Right lobe of liver (tissue), 6 donors: ENCODE measurements around the gene MATN4. TPM values are rescaled to one million over a fixed set of nuclear protein-coding genes. Genes with fewer than 3 reads are reported as not detected.

Experiments
- ATAC-seq, 4 donors: fragments of 200-7000 bp; cut with Tn5 transposase; one replicate each; pipeline ENCODE4 v1.9.1; 2020; ENCODE audit warnings: mild to moderate bottlenecking in 4 of 4, moderate library complexity in 4 of 4
- DNase-seq, 3 donors: peaks; one replicate each; pipeline ENCODE4 v3.0.0-alpha.2; 2020
- H3K27ac ChIP-seq, 3 donors: fragments of 200-600 bp; one replicate each; pipeline ENCODE4 v1.8.0; 2022
- H3K27me3 ChIP-seq, 2 donors: fragments of 200-600 bp; one replicate each; pipeline ENCODE4 v1.8.0; 2022
- H3K36me3 ChIP-seq, 4 donors: fragments of 200-600 bp; sonication (generic) in 1 of 4; one replicate each; pipeline versions ENCODE4 v1.5.1 to v1.8.0; 2017 to 2022; ENCODE audit warnings: control low read depth in 1 of 4
- H3K4me1 ChIP-seq, 4 donors: fragments of 200-600 bp; sonication (generic) in 1 of 4; one replicate each; pipeline versions ENCODE4 v1.5.1 to v1.8.0; 2017 to 2022; ENCODE audit warnings: control low read depth in 1 of 4
- H3K4me3 ChIP-seq, 3 donors: fragments of 200-600 bp; one replicate each; pipeline ENCODE4 v1.8.0; 2022
- H3K9me3 ChIP-seq, 4 donors: fragments of 200-600 bp; sonication (generic) in 1 of 4; one replicate each; pipeline versions ENCODE4 v1.5.1 to v1.8.0; 2017 to 2022; ENCODE audit warnings: control low read depth in 1 of 4
- CTCF ChIP-seq, 4 donors: fragments of 200-600 bp in 3 of 4; fragments of 450-650 bp in 1 of 4; IDR thresholded peaks; one replicate each; pipeline versions ENCODE4 v1.5.1 to v1.8.0; 2016 to 2022; ENCODE audit warnings: antibody characterized with exemption in 4 of 4, mild to moderate bottlenecking in 2 of 4
- POLR2A ChIP-seq: fragments of 450-650 bp; IDR thresholded peaks from one replicate; pipeline ENCODE4 v1.6.1; 2017; ENCODE audit warnings: antibody characterized with exemption, mild to moderate bottlenecking
- WGBS: methylation state at CpG from one replicate; pipeline ENCODE4 v1.1.6; 2018; ENCODE audit warnings: low coverage, low lambda C conversion rate; ENCODE audit not compliant: insufficient coverage; ENCODE audit errors: missing lambda C conversion rate; 5-methylcytosine and 5-hydroxymethylcytosine counted together
- intact Hi-C, 2 donors: fragments of 100-400 bp; cut with DNase I; formaldehyde crosslinking; loops; one replicate each; pipeline versions ENCODE4 v1.11.2 to v1.14.1; 2022
- total RNA-seq, 6 experiments: library from RNA; depleted of rRNA in 2 of 6; stranded (reverse); fragments of >200 nt in 2 of 6; fragmentation: NEBNext Ultra II Directional in 3 of 6; extraction: Animal tissue kit (Norgen Biotek cat#: 25700) in 3 of 6; gene quantifications; one replicate each; pipeline versions ENCODE4 v1.1.0 to v1.2.4, GENCODE V29; 2016 to 2023
- donor health status: DM: no; HTN: yes; CAD: no.
- donor health status: DM: no; HTN: no; CAD: no.
- donor health status: DM: no; HTN: no; CAD: no.
- donor health status: DM: no; HTN: yes; CAD: no.
- donor health status: DM: no; HTN: yes; CAD: no.

The MATN4 gene
- total RNA-seq, 6 experiments from 2014 or later = not detected

- H3K4me3 ChIP-seq = no peak overlapping the region
- no peak for ATAC-seq
- H3K4me1 ChIP-seq = peaks cover 0 to 3% (median 0%) of the 10 kb centered on the region in 4 donors
- no peaks in the 10 kb centered on the region for H3K9me3 ChIP-seq
- TF ChIP-seq POLR2A = no peak
- TF ChIP-seq CTCF (IDR thresholded peaks at IDR 0.05) = no peak
- no peak overlapping the region for H3K27ac ChIP-seq
- intact Hi-C loops = no loop called here
- WGBS = 51% methylated on average over 16 of the region's 16 CpGs
- peaks cover 0 to 15% of the 10 kb centered on the region in 2 donors for H3K27me3 ChIP-seq
- DNase-seq = no peak
- H3K36me3 ChIP-seq = no peaks in the 10 kb centered on the region
Measured at GRCh38 chr20:45307076-45307640, 941 bp downstream of the MATN4 start.

DNA sequence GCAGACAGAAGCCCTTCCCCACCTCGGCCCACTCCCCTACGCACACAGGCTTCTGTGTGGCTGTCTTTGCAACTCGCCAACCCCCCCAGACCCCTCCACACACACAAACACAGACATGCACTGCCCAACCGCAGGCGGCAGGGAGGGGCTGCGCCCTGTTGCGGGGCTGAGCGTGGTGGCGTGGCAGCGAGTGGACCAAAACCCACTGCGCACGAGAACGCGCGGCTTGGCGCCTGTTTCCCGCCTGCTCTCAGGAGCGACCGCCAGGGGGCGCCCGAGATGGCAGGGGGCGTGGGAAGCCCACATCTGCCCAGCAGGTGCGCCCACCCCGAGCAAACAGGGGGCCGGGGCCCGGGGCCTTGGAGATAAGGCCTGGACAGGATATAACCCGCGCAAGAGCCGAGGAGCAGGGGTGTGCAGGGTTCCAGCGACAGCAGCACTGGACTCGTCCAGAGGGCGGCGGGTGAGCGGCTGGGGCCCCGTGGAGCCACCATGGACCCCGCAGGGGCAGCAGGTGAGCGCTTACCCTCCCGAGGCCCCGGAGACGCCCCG, 1.6 kb downstream of the MATN4 start, which contains the start of gene RBPJL:
TSS of gene RBPJL (plus strand) at position 410 of the 552 bp plus-strand sequence. CDS start at position 493, 83 bp downstream.
- ATAC-seq = peak in 3 of 4 donors; percentile 8 to 35 (median 25)
- intact Hi-C loops = no loop called here
- WGBS = 8% methylated on average over 19 of the region's 41 CpGs
- Histone ChIP-seq H3K27me3 (peaks cover 0 to 15% of the 10 kb centered on the region in 2 donors), H3K27ac (no peak within 1 kb of the TSS), H3K9me3 (no peaks in the 10 kb centered on the region), H3K36me3 (no peaks in the 10 kb centered on the region), H3K4me3 (no peak within 1 kb of the TSS), H3K4me1 (peaks cover 0 to under 1% (median 0%) of the 10 kb centered on the region in 4 donors)
- no peak for DNase-seq
- TF ChIP-seq CTCF (IDR thresholded peaks at IDR 0.05) (peak; percentile 51 to 73 (median 66)), POLR2A (no peak)

DNA sequence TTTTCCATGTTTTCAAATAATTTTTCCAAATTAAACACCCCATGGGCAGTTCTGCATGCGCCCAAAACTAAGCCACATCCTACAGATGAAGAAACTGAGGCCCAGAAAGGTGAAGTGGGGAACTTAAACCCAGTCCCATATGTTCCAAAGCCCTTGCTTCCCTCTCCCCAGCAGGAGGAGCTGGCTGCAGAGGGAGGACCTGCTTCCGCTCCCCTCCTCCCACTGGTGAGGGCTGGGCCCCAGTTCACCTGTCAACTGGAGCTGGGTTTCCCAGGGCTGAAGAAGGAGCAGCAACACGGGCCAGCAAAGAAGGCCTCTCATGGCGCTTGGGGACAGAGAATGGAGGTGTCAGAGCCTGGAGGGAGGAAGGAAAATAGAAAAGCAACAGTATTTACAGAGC, 2.8 kb downstream of the MATN4 start:
- H3K9me3 ChIP-seq = no peaks in the 10 kb centered on the region
- TF ChIP-seq POLR2A (no peak), CTCF (IDR thresholded peaks at IDR 0.05) (no peak)
- 57% methylated on average over 4 of the region's 4 CpGs for WGBS
- no peak for ATAC-seq
- H3K27me3 ChIP-seq = peaks cover 0 to 15% of the 10 kb centered on the region in 2 donors
- no peak overlapping the region for H3K27ac ChIP-seq
- H3K4me3 ChIP-seq = no peak overlapping the region
- intact Hi-C loops = no loop called here
- no peaks in the 10 kb centered on the region for H3K4me1 ChIP-seq
- no peak for DNase-seq
- H3K36me3 ChIP-seq = no peaks in the 10 kb centered on the region

- Histone ChIP-seq H3K4me1 (no peaks in the 10 kb centered on the region), H3K36me3 (no peaks in the 10 kb centered on the region), H3K27me3 (peaks cover 0 to 15% of the 10 kb centered on the region in 2 donors), H3K27ac (no peak overlapping the region), H3K4me3 (no peak overlapping the region), H3K9me3 (no peaks in the 10 kb centered on the region)
- intact Hi-C loops = no loop called here
- ATAC-seq = no peak
- WGBS = 61% methylated on average over 25 of the region's 43 CpGs
- TF ChIP-seq CTCF (IDR thresholded peaks at IDR 0.05) = no peak
- no peak for DNase-seq
Measured at GRCh38 chr20:45304464-45304999, 3.6 kb downstream of the MATN4 start.
